Activated T-cell treated with anti-CD3 and anti-CD28 coated beads, Interleukin-2, amount 50 U/mL, for 72 hours (primary cell): ENCODE measurements around the gene NDFIP1. TPM values are rescaled to one million over a fixed set of nuclear protein-coding genes. Genes with fewer than 3 reads are reported as not detected.

Experiments used
- ATAC-seq, 2 donors: fragments of 150-1000 bp; cut with Tn5 transposase; replicated peaks in 1 of 2; 2 replicates each; pipeline ENCODE4 v1.10.0; 2021; ENCODE audit warnings: moderate library complexity in 2 of 2, mild to moderate bottlenecking in 1 of 2
- DNase-seq, 2 donors: peaks; one replicate each; pipeline ENCODE4 v3.0.0; 2021 to 2022; ENCODE audit warnings: mixed read lengths in 1 of 2
- H3K27ac Mint-ChIP-seq: one replicate; pipeline ENCODE4 v1.8.0; 2022; ENCODE audit warnings: mild to moderate bottlenecking, moderate library complexity, mixed read lengths
- H3K27me3 Mint-ChIP-seq: one replicate; pipeline ENCODE4 v1.8.0; 2022; ENCODE audit warnings: low read depth, mixed read lengths
- H3K36me3 Mint-ChIP-seq, 2 donors: one replicate each; pipeline ENCODE4 v1.8.0; 2022; ENCODE audit warnings: mixed read lengths in 2 of 2, mild to moderate bottlenecking in 1 of 2; ENCODE audit not compliant: insufficient read depth in 2 of 2
- H3K4me1 Mint-ChIP-seq: one replicate; pipeline ENCODE4 v1.8.0; 2022; ENCODE audit warnings: low read depth, mixed read lengths
- H3K4me3 Mint-ChIP-seq, 2 donors: one replicate each; pipeline ENCODE4 v1.8.0; 2022; ENCODE audit warnings: mild to moderate bottlenecking in 2 of 2, mixed read lengths in 2 of 2, moderate library complexity in 2 of 2
- H3K9me3 Mint-ChIP-seq, 2 donors: one replicate each; pipeline ENCODE4 v1.8.0; 2022; ENCODE audit warnings: mixed read lengths in 2 of 2
- total RNA-seq, 2 donors: library from RNA; stranded (reverse); gene quantifications; one replicate each; pipeline ENCODE4 v1.2.3, GENCODE V29; 2022

The NDFIP1 gene
- total RNA-seq, 2 donors from 2014 or later = 63.1 to 73.1 TPM

DNA sequence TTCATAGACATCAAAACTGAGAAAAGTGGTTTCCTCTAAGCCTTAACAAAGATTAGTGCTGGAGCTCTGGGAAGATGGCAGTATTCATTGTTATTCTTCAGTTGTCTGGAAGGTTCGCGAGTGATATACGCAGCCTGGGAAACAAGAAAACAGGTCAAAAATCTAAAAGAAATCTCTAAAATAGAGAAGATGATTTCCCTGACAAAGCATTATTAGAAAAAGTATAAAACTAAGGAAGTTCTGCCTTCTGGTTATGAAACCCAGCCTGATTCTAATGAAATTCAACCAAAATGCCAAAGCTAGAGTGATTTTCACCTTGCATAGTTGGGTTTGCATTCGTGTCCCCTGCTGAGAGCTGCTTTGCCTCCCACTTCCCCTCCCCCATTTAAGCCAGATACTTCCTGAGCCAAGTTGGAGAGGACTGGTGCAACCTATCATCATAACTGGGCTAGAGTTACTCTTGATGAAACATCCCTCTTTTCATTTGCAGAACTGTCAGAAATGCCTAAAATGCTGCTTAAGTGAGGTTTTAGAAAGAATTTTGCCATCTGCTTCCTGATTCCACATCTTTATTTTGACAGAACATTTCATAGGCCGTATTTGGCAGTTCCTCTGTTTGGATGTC is 48.4 kb downstream of the NDFIP1 start:
- no peak for DNase-seq
- ATAC-seq = no peak
- Mint-ChIP-seq H3K4me1 (peaks cover 13% of the 10 kb centered on the region), H3K27ac (no peak overlapping the region), H3K9me3 (no peaks in the 10 kb centered on the region), H3K27me3 (no peaks in the 10 kb centered on the region), H3K36me3 (peaks cover 0 to 8% of the 10 kb centered on the region in 2 donors), H3K4me3 (no peak overlapping the region)

DNA sequence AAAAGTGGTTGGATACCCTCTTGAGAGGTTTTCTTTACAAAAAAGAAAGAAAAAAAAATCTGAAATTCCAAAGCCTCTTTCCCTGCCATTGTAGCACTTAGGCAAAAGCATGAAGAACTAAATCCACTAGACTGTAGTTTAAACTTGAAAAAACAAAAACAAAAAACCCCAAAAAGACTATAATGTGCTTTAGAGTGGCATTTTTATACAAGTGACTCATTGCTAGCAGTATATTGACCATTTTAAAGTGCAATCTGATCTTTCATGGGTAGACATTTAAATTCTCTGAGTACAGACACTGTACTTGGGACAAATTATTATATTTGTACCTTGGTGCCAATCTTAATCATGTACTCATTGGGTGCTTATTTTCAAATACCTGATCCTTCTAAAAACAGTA is 50.8 kb downstream of the NDFIP1 start:
- peaks cover 0 to 3% of the 10 kb centered on the region in 2 donors for H3K36me3 Mint-ChIP-seq
- no peak overlapping the region for H3K27ac Mint-ChIP-seq
- no peak overlapping the region for H3K4me3 Mint-ChIP-seq
- ATAC-seq = no peak
- H3K4me1 Mint-ChIP-seq = peaks cover 13% of the 10 kb centered on the region
- no peaks in the 10 kb centered on the region for H3K9me3 Mint-ChIP-seq
- no peaks in the 10 kb centered on the region for H3K27me3 Mint-ChIP-seq
- DNase-seq = no peak

DNA sequence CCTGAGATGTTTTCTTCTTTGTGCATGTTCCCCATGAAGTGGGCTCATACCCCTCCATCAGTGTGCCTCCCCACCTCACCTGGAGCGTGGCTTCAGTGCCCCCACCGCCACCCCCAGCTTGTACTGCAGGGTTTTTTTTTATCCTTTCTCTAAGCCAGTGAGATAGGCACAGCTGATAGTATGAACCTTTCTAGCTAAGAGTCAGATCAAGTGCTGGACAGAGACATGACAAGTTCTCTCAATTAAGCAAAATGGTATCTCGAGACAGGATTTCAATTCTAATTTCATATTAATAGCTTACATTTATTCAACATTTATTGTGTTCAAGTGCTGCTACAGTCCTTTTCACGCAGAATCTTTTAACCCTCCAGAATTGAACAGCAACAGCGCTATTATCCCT is 55.7 kb downstream of the NDFIP1 start:
- no peaks in the 10 kb centered on the region for H3K4me1 Mint-ChIP-seq
- DNase-seq = no peak
- no peak overlapping the region for H3K4me3 Mint-ChIP-seq
- no peak overlapping the region for H3K27ac Mint-ChIP-seq
- H3K36me3 Mint-ChIP-seq = no peaks in the 10 kb centered on the region
- no peaks in the 10 kb centered on the region for H3K27me3 Mint-ChIP-seq
- no peaks in the 10 kb centered on the region for H3K9me3 Mint-ChIP-seq
- no peak for ATAC-seq

DNA sequence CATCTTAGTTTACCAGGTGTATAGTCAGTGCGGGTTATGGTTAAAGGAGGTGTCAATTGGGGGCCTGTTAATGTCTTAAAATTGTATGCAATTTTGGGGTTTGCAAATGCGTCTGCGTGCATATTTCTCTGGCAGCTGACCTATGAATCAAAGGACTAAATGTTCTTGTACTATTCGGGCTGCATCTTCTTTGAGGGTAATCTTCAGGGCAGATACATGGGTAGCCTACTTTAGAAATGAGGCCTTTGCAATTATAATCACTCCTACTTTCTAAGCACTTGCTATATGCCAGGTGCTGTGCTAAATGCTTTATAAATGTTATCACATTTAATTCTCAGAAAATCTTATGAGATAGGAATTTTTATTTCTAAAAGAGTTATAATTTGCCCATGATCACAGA is 58.2 kb downstream of the NDFIP1 start:
- DNase-seq (no peak), ATAC-seq (no peak)
- no peaks in the 10 kb centered on the region for H3K27me3 Mint-ChIP-seq
- H3K4me3 Mint-ChIP-seq = no peak overlapping the region
- H3K27ac Mint-ChIP-seq = no peak overlapping the region
- no peaks in the 10 kb centered on the region for H3K36me3 Mint-ChIP-seq
- no peaks in the 10 kb centered on the region for H3K9me3 Mint-ChIP-seq
- H3K4me1 Mint-ChIP-seq = no peaks in the 10 kb centered on the region

DNA sequence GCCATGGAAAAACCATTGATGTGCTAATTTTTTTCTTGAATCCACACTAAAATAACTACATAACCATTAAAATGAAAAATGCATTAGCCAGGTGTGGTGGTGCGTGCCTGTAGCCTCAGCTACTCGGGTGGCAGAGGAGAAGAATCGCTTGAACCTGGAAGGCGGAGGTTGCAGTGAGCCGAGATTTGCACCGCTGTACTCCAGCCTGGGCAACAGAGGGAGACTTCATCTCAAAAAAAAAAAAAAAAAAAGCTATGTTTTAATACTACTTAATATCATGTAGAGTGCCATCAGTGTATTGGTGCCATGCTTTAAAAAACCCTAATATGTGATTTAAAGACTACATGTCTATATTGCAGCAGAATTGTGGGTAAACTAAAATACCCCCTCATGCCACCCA is 58.9 kb downstream of the NDFIP1 start:
- ATAC-seq = no peak
- H3K27ac Mint-ChIP-seq = no peak overlapping the region
- no peaks in the 10 kb centered on the region for H3K36me3 Mint-ChIP-seq
- no peak for DNase-seq
- no peaks in the 10 kb centered on the region for H3K9me3 Mint-ChIP-seq
- no peaks in the 10 kb centered on the region for H3K4me1 Mint-ChIP-seq
- no peaks in the 10 kb centered on the region for H3K27me3 Mint-ChIP-seq
- H3K4me3 Mint-ChIP-seq = no peak overlapping the region

DNA sequence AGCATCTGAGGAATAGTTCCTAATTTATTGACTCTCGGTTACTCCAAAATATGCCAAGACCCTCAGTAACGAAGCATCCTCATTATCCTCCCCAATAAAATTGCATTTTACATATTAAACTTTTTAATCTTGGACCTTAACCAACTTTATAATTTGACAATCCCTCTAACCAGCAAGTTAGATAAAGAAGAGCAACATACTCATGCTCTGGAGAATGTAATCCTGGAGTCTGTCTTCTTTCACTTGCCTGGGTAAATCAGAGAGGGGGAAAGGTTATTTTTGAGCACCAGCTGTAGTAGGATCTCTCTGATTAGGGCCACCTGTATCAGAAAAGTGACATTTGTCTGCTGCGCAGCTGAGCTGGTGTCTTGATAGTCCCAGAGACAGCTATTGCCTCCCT is 59.8 kb downstream of the NDFIP1 start:
- Mint-ChIP-seq H3K9me3 (no peaks in the 10 kb centered on the region), H3K27ac (no peak overlapping the region), H3K36me3 (no peaks in the 10 kb centered on the region), H3K4me1 (no peaks in the 10 kb centered on the region), H3K4me3 (no peak overlapping the region), H3K27me3 (no peaks in the 10 kb centered on the region)
- no peak for ATAC-seq
- no peak for DNase-seq

DNA sequence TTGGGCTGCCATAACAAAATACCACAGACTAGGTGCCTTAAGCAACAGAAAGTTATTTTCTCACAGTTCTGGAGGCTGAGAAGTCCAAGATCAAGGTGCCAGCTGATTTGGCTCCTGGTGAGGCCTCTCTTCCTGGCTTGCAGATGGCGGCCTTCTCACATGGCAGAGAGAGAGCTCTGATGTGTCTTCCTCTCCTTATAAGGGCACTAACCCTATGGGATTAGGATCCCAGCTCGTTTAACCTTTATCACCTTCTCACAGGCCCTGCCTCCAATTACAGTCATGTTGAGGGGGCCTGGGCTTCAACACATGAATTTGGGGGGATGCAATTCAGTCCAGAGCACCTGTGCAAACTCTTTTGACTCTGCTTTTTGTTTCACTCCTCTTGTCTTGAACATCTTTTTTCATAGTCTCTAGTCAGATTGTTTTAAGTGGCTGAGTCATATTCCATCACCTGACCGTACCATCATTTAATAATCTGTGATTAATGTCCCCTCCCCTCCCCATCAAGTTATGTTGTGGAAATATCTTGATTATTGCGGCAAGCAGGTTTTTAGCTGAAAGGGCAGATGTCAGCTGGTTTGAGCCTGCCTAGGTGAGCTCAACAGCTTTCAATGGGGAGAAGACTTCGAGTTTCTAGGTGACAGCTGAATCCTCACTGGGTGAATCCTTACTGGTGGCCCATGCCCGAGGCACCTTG is 61.8 kb downstream of the NDFIP1 start:
- Mint-ChIP-seq H3K9me3 (no peaks in the 10 kb centered on the region), H3K4me1 (no peaks in the 10 kb centered on the region)

DNA sequence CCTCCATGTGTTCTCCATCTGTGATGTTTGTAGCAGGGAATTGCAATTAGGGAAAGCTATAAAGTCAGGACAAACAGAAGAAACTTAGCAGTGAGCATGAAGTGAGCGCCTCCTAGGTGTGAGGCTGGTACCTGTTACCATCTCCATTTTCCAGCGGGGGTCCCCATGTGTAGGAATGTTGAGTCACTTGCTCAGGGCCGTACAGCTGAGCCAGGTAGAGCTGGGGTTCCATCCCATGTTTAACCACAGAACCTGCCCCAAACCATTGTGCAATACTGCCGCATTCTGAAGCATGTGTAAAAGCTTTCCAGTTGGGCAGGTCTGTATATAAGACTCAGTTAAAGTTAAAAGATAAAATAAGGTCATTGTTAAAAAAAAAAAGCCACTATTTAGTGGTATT is 62.7 kb downstream of the NDFIP1 start:
- Mint-ChIP-seq H3K4me1 (no peaks in the 10 kb centered on the region), H3K27me3 (no peaks in the 10 kb centered on the region), H3K9me3 (no peaks in the 10 kb centered on the region), H3K36me3 (no peaks in the 10 kb centered on the region), H3K27ac (peak overlapping the region; percentile 19), H3K4me3 (no peak overlapping the region)
- peak in 1 of 2 donors; percentile 19 for ATAC-seq
- no peak for DNase-seq

More for the DNA sequence above, 61.8 kb downstream of the NDFIP1 start:
- Mint-ChIP-seq H3K27ac (no peak overlapping the region), H3K4me3 (no peak overlapping the region), H3K36me3 (no peaks in the 10 kb centered on the region), H3K27me3 (no peaks in the 10 kb centered on the region)
- DNase-seq (no peak), ATAC-seq (no peak)

DNA sequence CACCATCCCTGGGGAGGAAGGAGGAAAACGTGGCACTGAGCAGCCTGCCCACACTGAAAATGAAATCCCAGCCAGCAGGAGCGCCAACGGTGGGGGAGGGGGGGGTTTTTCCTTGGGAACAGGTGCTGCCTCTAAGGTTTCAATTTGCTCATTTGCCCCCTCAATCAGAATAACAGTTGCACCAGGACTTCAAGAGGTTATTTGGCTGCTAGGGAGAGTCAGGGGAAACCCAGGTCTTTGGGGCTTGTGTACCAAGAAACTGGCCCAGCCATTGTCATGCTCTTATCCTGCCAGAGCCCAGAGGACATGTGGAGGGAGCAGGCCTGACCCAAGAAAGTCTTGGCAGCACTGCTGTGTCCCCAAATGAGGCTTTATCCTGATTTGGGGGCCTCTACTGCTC is 66.5 kb downstream of the NDFIP1 start:
- no peak for ATAC-seq

DNA sequence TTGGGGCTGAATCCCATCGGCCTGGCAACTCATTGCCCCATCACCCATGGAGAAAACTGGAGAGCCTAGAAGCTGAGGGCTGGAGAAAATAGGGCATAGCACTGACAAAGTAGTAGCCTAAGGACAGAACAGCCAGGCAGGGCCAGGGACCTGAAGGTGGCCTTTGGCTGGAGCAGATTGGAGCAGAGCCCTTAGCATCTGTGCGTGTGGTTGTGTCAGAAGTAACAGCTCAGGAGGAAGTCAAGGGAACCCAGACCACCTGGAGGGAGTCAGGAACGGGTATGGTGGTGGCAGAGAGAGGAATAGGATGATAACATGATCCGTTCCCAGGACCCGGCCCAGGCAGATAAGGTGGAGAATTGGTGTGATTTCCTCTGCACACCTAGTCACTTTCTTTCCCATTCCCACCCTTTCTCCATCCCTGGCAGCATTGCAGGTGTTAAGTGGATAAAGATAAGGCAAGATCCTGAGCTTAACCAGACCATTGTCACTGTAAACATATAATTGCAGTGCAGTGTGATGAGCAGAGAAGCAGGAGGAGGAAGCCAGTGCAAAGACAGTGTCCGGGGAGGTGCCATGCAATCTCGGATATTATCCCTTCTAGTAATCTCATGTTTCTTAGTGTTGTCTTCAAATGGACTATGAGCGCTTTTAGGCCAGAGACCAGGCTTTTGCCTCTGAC is 67.0 kb downstream of the NDFIP1 start:
- Mint-ChIP-seq H3K4me3 (no peak overlapping the region), H3K36me3 (no peaks in the 10 kb centered on the region), H3K27me3 (no peaks in the 10 kb centered on the region), H3K9me3 (no peaks in the 10 kb centered on the region), H3K4me1 (no peaks in the 10 kb centered on the region), H3K27ac (no peak overlapping the region)
- ATAC-seq = no peak
- DNase-seq = no peak

More for the DNA sequence above, 66.5 kb downstream of the NDFIP1 start:
- Mint-ChIP-seq H3K4me3 (no peak overlapping the region), H3K4me1 (no peaks in the 10 kb centered on the region), H3K27me3 (no peaks in the 10 kb centered on the region), H3K36me3 (no peaks in the 10 kb centered on the region), H3K27ac (no peak overlapping the region), H3K9me3 (no peaks in the 10 kb centered on the region)
- DNase-seq = no peak

DNA sequence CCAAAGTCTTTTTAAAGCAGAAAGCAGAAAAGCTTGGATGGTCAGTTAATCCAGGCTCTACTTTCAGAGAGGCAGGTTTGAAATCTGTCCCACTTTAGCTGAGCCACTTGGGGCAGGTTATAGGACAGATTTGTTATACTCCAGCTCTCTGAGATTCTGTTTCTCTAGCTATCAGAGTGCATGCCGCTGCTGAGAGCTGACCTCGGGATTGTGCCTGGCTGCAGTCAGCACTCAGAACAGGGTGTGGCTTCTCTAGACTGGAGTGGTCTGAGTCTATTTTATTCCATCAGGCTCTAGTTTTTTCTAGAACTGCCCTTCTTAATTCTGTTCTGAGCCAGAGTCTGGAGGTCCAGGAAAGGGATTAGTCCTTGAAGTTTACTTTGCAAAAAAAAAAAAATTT is 67.7 kb downstream of the NDFIP1 start:
- Mint-ChIP-seq H3K36me3 (no peaks in the 10 kb centered on the region), H3K27me3 (no peaks in the 10 kb centered on the region), H3K9me3 (no peaks in the 10 kb centered on the region), H3K4me1 (no peaks in the 10 kb centered on the region), H3K27ac (no peak overlapping the region), H3K4me3 (no peak overlapping the region)
- DNase-seq (no peak), ATAC-seq (no peak)

DNA sequence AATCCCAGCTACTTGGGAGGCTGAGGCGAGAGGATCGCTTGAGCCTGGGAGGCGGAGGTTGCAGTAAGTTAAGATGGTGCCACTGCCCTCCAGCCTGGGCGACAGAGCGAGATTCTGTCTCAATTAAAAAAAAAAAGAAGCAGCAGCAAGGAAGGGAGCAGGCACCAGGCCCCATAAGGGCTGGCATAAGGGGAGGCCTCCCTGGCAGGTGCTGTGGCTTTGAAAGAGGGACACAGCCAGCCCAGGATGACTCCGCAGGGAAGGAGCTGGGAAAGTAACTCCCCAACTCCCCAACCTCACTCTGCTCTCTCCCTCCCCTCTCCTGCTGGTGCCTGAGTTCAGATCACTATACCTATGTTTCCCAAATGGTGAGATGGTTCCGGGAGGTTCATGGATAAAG is 70.1 kb downstream of the NDFIP1 start:
- Mint-ChIP-seq H3K27ac (no peak overlapping the region), H3K36me3 (no peaks in the 10 kb centered on the region), H3K4me3 (no peak overlapping the region), H3K27me3 (no peaks in the 10 kb centered on the region), H3K9me3 (no peaks in the 10 kb centered on the region), H3K4me1 (no peaks in the 10 kb centered on the region)
- ATAC-seq (no peak), DNase-seq (no peak)

DNA sequence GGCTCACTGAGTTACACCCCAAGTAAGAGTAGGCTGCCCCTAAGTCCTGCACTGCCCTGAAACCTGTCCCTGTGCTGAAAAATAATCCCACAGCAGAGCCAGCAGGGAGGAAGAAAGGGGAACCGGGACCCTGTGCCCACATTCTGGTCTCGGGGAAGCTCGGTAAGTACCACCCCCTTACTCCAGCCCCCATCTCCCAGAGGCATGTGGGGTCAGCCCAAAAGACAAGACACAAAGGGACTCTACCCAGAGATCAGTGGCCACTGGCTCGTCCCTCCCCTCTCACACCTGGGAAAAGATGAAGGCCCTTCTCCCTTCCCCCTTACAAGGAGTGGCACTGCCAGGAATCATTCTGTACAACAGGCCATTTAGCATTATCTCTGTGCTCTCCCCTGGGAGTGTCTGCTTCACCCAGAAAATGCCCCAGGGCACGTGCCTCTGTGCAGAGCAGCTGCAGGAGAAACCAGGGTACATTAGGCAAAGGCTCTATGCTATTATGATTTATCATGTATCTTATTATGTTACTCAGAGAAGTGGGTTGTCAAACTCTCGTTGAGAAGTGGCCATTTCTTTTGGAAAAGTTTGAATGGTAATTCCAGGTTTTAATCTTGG is 71.3 kb downstream of the NDFIP1 start:
- Mint-ChIP-seq H3K27ac (no peak overlapping the region), H3K27me3 (no peaks in the 10 kb centered on the region), H3K4me1 (no peaks in the 10 kb centered on the region), H3K4me3 (no peak overlapping the region), H3K36me3 (no peaks in the 10 kb centered on the region), H3K9me3 (no peaks in the 10 kb centered on the region)
- no peak for DNase-seq
- no peak for ATAC-seq
